ENCODE results near the gene MCF2L2.

Gene MCF2L2

DNA sequence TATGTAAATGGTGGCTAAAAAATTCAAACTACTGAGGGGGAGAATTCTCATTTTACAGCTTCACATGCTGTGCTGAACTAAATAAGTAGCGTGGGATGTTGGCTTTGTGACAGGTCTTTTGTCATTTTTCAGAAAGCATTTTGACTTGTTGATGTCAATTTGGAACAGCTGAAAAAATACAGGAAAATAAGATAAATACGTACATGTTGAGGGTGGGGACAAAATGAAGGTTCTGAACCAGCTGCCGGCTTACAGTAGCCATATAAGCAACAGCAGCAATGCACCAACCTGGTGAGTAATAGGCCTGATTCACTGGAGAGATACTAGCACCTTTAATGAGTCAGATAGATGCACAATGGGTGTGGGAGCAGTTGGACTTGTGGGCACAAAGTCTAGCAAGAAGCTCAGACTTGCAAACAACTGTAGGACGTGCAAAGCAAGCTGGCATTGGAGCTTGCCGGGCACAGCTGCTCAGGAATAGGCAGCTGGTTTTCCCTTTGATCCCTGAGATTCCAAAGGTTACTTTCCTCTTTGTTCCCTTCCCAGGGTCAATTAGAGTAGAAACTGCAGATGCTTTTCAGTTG is 162.5 kb downstream of the MCF2L2 start:
- peak; percentile 97 for DNase-seq (ENCODE audit: low read depth)

GRCh38 chr3:183265157-183265642 is 163.2 kb downstream of the MCF2L2 start:
- DNase-seq (ENCODE audit: low read depth): no peak

DNA sequence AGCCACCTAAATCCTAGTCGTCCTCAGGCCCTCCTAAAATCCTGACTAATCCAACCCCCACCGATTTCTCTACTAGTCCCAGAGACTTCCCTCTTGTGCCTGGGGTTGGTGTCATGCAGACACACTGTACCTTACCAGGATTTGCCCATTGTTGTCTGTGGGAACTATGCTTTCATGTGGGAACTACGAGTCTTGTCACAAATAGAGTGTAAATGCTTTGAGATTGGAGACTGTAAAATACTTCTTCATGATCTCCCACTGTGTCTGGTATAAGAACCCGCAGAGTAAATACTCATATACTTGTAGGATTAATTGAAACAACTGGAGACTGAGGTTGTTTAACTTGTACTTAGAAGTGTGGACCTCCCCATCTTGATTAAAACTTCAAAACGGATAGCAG is 164.2 kb downstream of the MCF2L2 start:
- no peak for DNase-seq (ENCODE audit: low read depth)

- DNase-seq (ENCODE audit: low read depth): no peak
These were observed 165.5 kb downstream of the MCF2L2 start for GRCh38 chr3:183262875-183263378.

GRCh38 chr3:183261151-183261724 is 167.2 kb downstream of the MCF2L2 start:
- no peak for DNase-seq (ENCODE audit: low read depth)

DNA sequence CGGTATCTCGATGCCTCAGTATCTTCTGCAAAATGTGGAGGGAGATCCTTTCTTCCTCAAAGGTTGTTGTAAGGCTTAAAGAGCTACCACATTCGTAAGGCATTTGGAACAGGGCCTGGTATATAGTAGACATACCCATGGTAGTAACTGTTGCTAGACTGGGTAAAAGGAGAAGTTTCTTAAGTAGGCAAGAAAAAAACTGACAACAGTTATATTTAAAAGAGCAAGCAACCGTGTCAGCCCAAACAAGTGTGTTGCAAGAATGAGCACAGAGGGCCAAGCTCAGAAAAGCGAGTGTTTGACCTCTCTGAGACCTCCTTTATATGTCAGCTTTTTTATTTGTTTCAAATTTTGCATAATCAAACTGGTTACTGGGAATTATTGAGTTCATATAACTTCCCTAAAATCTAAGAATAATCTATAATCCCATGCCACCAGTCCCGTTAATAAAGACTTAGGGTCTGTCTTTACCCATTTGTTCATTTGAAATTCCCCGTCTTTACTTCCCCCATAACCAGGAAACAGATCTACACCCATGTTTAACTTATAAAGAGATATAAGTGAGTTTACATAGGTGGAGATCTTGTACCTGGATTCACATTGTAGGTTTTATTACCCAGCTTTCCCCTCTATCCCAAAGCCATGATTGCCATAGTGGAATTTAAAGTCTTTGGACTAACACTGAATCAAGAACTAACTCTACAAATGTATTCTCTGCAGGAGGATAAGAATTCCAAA is 168.1 kb downstream of the MCF2L2 start:
- DNase-seq (ENCODE audit: low read depth): no peak

- DNase-seq (ENCODE audit: low read depth): no peak
These were observed 168.8 kb downstream of the MCF2L2 start for GRCh38 chr3:183259621-183260020.

DNA sequence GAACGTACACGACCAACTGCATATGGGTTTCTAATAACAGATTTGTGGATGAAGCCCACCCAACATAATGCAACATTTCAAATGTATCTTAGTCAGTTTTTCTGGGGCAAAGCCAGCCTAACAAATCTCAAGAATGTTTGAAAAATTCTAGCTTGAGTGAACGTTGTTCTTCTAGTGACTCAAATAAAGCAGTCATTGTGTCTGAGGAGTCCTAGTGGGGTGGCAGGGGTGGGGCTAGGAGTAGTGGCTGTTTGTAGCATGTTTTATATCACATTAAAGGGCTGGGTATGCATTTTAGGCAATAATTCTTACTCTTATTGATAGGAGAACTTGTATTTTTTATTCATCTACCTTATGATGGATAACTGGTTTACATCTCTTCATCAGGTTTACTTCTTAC is 169.3 kb downstream of the MCF2L2 start:
- DNase-seq (ENCODE audit: low read depth): no peak

GRCh38 chr3:183255348-183255730 is 173.1 kb downstream of the MCF2L2 start:
- DNase-seq (ENCODE audit: low read depth): peak; percentile 71

DNA sequence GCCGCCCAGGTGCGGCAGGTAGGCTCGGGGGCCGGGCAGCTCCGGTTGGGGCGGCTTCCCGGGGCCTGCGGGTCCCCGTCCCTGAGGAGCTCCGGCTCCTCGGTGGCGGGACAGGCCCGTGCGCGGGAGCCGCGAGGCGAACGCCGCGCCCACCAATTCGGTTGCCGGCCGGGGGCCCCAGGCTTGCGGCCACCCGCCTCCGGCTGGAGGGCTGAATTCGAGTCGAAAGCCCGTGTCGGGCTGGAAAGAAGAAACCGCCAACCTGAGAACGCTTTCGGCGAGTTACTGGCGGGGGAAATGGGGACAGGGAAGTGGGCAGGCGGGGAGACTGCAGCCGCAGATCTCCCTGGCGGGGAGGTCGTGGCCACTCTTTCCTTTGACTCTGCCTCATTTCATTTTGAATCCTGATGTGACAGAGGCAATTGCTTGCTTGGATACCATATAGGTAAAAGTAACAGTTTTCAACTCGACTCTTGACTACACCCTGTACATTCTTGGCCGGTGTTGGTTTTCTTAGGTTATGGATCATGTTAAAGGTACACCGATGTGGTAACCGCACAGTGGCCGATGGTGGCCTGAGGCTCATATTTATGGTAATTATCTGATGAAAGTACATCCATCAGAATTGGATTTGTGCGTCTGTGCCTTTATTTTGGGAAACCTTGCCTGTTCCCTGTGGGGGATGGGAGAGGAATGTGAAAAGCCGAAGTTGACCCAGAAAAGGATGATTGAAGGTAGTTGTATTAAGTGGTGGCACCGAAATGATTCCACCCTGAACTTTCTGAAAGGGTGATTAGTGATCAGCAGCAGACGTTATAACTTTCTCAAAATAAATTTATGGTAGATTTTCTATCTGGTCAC is 173.7 kb downstream of the MCF2L2 start:
- DNase-seq (ENCODE audit: low read depth): peak; percentile 42

- DNase-seq (ENCODE audit: low read depth): peak; percentile 56
These were observed 174.6 kb downstream of the MCF2L2 start for GRCh38 chr3:183253528-183254486.

- DNase-seq (ENCODE audit: low read depth): peak; percentile 42
These were observed 175.4 kb downstream of the MCF2L2 start, which contains the start of gene B3GNT5 for GRCh38 chr3:183252973-183253527. Gene B3GNT5 (plus strand): TSS chr3:183253253. CDS start chr3:183269799, 16,546 bp downstream.

DNA sequence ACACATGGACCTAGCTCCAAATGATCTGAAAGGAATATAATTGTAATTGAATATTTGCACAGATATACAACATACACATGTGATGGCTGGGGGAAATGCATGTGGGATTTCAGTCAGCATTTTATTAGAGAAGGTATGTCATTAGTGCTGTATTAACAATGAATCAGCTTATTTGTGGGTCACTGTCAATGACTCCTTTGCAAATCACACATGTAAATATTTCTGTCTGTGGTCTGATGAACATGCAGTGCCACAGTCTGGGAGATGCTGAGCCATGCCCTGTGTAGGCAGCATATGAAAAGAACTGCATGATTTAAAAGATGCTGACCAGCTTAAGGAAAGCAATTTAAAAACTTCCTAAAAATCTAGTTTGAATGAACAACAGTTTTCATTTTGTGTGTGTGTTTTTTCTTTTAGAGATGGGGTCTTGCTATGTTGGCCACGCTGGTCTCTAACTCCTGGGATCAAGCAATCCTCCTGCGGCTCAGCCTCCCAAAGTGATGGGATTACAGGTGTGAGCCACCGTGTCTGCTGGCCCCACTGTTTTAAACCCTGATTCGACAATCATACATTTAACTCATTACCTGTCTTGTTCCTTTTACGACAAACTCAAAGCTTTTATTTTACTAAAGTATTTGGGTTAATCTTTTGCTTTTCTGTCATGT is 176.2 kb downstream of the MCF2L2 start:
- peak; percentile 24 for DNase-seq (ENCODE audit: low read depth)

DNA sequence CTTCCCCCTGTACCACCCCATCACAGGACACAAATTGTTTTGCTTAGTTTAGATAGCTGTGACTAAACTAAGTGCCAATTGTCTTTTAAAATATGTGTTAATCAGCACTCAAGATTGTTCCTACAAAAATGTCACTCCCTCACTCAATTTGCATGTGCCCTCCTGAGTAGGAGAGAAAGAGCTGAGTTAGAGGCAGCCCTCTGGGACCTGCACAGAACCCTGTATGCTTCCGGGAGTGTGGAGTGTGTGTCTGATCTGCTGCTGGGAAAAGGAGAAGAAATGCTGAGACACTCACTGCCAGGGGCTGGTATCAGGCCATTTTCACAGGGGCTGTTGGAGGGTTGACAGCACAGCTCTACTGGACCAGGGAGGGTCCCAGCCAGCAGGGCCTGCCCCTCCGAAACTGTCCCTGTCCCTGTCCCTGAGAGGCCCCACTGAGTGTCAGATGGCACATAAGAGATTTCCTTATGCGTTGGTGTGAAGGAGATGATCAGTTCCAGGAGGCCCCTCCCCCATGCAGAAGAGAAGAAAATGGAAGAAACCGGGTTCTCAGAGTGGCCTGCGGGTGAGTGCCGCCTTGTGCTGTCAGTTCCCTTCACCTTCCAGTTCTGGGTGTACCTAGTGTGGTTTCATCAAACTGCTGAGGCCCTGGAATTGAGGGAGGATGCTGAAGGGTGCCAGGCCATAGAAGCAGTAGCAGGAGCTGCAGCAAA is 179.3 kb downstream of the MCF2L2 start:
- no peak for DNase-seq (ENCODE audit: low read depth)

DNA sequence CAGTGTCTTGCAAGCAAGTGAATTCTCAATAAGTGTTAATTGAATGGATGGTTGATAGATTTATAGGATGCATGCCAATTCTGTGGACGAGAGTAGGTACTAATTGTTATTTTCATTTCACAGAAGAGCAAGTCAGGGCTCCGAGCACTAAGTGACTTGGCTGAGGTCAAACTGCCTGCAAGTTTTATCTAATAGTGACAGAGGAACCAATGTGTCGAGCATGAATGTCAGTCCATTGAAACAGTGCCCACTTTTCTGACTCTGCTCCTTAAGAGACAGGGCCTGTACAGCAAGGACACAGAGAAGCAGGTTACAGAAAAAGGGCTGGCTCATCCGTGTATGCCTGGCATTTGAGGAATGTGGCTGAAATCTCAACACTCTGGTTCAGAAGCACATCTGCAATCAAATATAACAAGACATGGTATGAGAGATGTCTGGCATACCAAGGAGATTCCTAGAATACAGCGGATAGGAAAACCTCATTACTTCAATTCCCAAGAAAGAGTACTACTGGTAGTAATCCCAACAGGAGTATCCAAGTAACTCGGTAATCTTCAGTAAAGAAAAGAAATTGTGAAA is 181.3 kb downstream of the MCF2L2 start:
- no peak for DNase-seq (ENCODE audit: low read depth)

DNA sequence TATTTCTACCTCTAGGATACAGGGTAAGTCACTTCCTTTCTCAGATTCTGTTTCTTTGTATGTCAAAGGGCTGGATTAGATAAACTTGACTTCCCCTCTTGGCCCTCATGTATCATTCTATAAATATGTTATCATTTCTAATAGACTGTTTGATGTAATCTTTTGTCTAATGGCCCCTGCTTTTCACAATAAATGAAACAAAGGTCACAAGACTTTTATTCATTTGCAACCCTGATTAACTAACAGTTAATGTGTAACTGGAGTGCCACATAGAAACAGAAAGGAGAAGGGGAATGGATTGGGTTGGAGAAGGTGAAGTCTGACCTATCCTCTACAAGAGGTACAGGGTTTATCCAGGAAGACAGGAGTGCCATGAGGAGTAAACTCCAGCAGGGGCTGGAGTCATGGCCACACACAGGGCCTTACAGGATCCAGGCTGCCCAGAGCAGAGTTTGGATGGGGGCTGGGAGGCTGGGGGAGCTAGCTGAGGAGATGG is 183.4 kb downstream of the MCF2L2 start:
- no peak for DNase-seq (ENCODE audit: low read depth)

GRCh38 chr3:183244219-183244618 is 184.2 kb downstream of the MCF2L2 start:
- peak; percentile 70 for DNase-seq (ENCODE audit: low read depth)

GRCh38 chr3:183242431-183242830 is 186.0 kb downstream of the MCF2L2 start:
- no peak for DNase-seq (ENCODE audit: low read depth)

DNA sequence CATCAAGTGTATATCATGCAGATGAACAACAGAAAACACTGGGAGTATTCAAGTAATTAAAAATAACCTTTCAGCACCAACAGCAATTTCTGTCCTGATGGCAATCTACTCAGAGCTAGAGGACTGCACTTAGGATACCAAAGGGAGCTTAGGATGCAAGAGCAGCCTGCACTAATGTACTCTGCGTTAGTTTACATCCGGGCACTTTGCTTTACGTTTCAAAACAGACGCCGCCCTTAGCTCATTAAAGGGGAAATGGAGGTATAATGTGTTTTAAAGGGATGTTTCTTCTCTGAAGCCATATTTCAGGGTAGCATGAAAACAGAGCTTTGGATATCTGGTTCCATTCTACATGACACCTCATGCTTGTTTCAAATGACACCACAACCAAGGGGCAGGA is 189.4 kb downstream of the MCF2L2 start:
- DNase-seq (ENCODE audit: low read depth): peak; percentile 52
